Endodermal cell (in vitro differentiated cells): ENCODE measurements around the gene IL10RA. TPM values are rescaled to one million over a fixed set of nuclear protein-coding genes. Genes with fewer than 3 reads are reported as not detected.
A peak's percentile ranks its signal among the peaks of the same experiment; 100 is the strongest.

Experiments used
- DNase-seq: peaks from one replicate; pipeline ENCODE4 v3.0.0-alpha.2; 2017
- H3K27ac ChIP-seq: 2 replicates; pipeline ENCODE4 v1.5.1; 2013; ENCODE audit warnings: mild to moderate bottlenecking, low read depth, low read length, moderate library complexity
- H3K27me3 ChIP-seq: 2 replicates; pipeline ENCODE4 v1.6.1; 2013; ENCODE audit warnings: mild to moderate bottlenecking, low read length, moderate library complexity; ENCODE audit not compliant: insufficient read depth, control insufficient read depth, poor library complexity, severe bottlenecking
- H3K36me3 ChIP-seq: 2 replicates; pipeline ENCODE4 v1.7.0; 2013; ENCODE audit warnings: mild to moderate bottlenecking, low read length, moderate library complexity; ENCODE audit not compliant: control insufficient read depth, insufficient read depth
- H3K4me1 ChIP-seq: one replicate; pipeline ENCODE4 v1.7.0; 2013; ENCODE audit warnings: low read length; ENCODE audit not compliant: control insufficient read depth, insufficient read depth
- H3K4me3 ChIP-seq: 2 replicates; pipeline ENCODE4 v1.5.1; 2013; ENCODE audit warnings: mild to moderate bottlenecking, low read length, moderate library complexity
- H3K9ac ChIP-seq: 2 replicates; pipeline ENCODE4 v1.6.1; 2013; ENCODE audit warnings: mild to moderate bottlenecking, low read length, moderate library complexity; ENCODE audit not compliant: poor library complexity, severe bottlenecking; ENCODE audit errors: extremely low read depth
- H3K9me3 ChIP-seq: 2 replicates; pipeline ENCODE4 v1.6.1; 2013; ENCODE audit warnings: mild to moderate bottlenecking, low read length, moderate library complexity; ENCODE audit not compliant: control insufficient read depth
- H3K27ac Mint-ChIP-seq: 2 replicates; pipeline ENCODE4 v1.8.0; 2020; ENCODE audit warnings: mixed read lengths
- H3K27me3 Mint-ChIP-seq: 2 replicates; pipeline ENCODE4 v1.8.0; 2021; ENCODE audit warnings: mild to moderate bottlenecking, mixed read lengths; ENCODE audit not compliant: insufficient read depth
- H3K36me3 Mint-ChIP-seq: 2 replicates; pipeline ENCODE4 v1.8.0; 2020; ENCODE audit warnings: low read depth, mixed read lengths
- H3K4me1 Mint-ChIP-seq: 2 replicates; pipeline ENCODE4 v1.8.0; 2020; ENCODE audit warnings: mixed read lengths
- H3K4me3 Mint-ChIP-seq: 2 replicates; pipeline ENCODE4 v1.8.0; 2020; ENCODE audit warnings: mild to moderate bottlenecking, moderate library complexity, mixed read lengths
- H3K9me3 Mint-ChIP-seq: 2 replicates; pipeline ENCODE4 v1.8.0; 2020; ENCODE audit warnings: mild to moderate bottlenecking, mixed read lengths
- CTCF ChIP-seq: fragments of 200-600 bp; sonication (generic); conservative IDR thresholded peaks from 2 replicates; pipeline ENCODE4 v1.5.0; 2021; ENCODE audit warnings: antibody characterized with exemption, mild to moderate bottlenecking
- WGBS, 2 experiments: methylation state at CpG; one replicate each; pipeline versions ENCODE4 v1.1.5 to v1.1.7; 2013; ENCODE audit warnings: missing lambda C conversion rate in 2 of 2, mixed read lengths in 1 of 2; ENCODE audit not compliant: insufficient coverage in 1 of 2, insufficient read length in 1 of 2; 5-methylcytosine and 5-hydroxymethylcytosine counted together
- total RNA-seq, 2 donors: library from RNA; stranded (reverse); fragmentation: NEBNext Ultra II Directional in 1 of 2; extraction: Animal tissue kit (Norgen Biotek cat#: 25700) in 1 of 2; gene quantifications; 2 replicates in 1 of 2; 3 replicates in 1 of 2; pipeline ENCODE4 v1.2.1, GENCODE V29; 2021

The IL10RA gene
- total RNA-seq, 2 donors from 2014 or later, result 0.46 to 0.51 TPM

GRCh38 chr11:117978991-117979390 is 7.2 kb upstream of the IL10RA start:
- Histone ChIP-seq H3K36me3 (no peaks in the 10 kb centered on the region), H3K27me3 (peaks cover 4% of the 10 kb centered on the region), H3K4me3 (no peak overlapping the region), H3K9ac (no peak overlapping the region), H3K27ac (no peak overlapping the region), H3K4me1 (peaks cover 4% of the 10 kb centered on the region), H3K9me3 (no peaks in the 10 kb centered on the region)
- WGBS, 2 experiments, result 91% methylated on average over 4 of the region's 4 CpGs; no CpG with 5 or more reads in 1 of the 2 experiments
- Mint-ChIP-seq H3K36me3 (no peaks in the 10 kb centered on the region), H3K27me3 (peaks cover 46% of the 10 kb centered on the region), H3K4me3 (no peak overlapping the region), H3K27ac (no peak overlapping the region), H3K4me1 (peaks cover 10% of the 10 kb centered on the region), H3K9me3 (peaks cover 9% of the 10 kb centered on the region)
- peak; percentile 49 for DNase-seq
- no peak for TF ChIP-seq CTCF

- Mint-ChIP-seq H3K4me3 (no peak overlapping the region), H3K9me3 (peaks cover 9% of the 10 kb centered on the region)
- WGBS, 2 experiments, result 92 to 93% methylated on average over 7 of the region's 7 CpGs
Observed at GRCh38 chr11:117979481-117980211, 6.5 kb upstream of the IL10RA start.

GRCh38 chr11:117980280-117980679 is 5.9 kb upstream of the IL10RA start:
- H3K4me1 ChIP-seq, result peaks cover 4% of the 10 kb centered on the region
- H3K36me3 ChIP-seq, result no peaks in the 10 kb centered on the region
- no peak for TF ChIP-seq CTCF
- no peak overlapping the region for H3K4me3 Mint-ChIP-seq
- H3K36me3 Mint-ChIP-seq, result no peaks in the 10 kb centered on the region
- H3K9me3 Mint-ChIP-seq, result peaks cover 9% of the 10 kb centered on the region
- 86% methylated on average over 1 of the region's 2 CpGs; no CpG with 5 or more reads in 1 of the 2 experiments for WGBS, 2 experiments
- H3K4me1 Mint-ChIP-seq, result peaks cover 10% of the 10 kb centered on the region
- no peak overlapping the region for H3K27ac ChIP-seq
- no peak overlapping the region for H3K27ac Mint-ChIP-seq
- no peak for DNase-seq
- H3K27me3 Mint-ChIP-seq, result peaks cover 58% of the 10 kb centered on the region
- H3K9me3 ChIP-seq, result no peaks in the 10 kb centered on the region
- H3K27me3 ChIP-seq, result peaks cover 17% of the 10 kb centered on the region
- H3K9ac ChIP-seq, result no peak overlapping the region
- H3K4me3 ChIP-seq, result peak overlapping the region; percentile 33

More at GRCh38 chr11:117979481-117980211, 6.5 kb upstream of the IL10RA start:
- Histone ChIP-seq H3K27ac (no peak overlapping the region), H3K4me3 (peak overlapping the region; percentile 33), H3K9me3 (no peaks in the 10 kb centered on the region), H3K4me1 (peaks cover 4% of the 10 kb centered on the region), H3K9ac (no peak overlapping the region), H3K27me3 (peaks cover 11% of the 10 kb centered on the region), H3K36me3 (no peaks in the 10 kb centered on the region)
- Mint-ChIP-seq H3K4me1 (peaks cover 10% of the 10 kb centered on the region), H3K27me3 (peaks cover 52% of the 10 kb centered on the region), H3K27ac (no peak overlapping the region), H3K36me3 (no peaks in the 10 kb centered on the region)
- TF ChIP-seq CTCF, result no peak
- DNase-seq, result peak; percentile 43
